ENCODE measurements around the gene MR1. TPM values are rescaled to one million over a fixed set of nuclear protein-coding genes. Genes with fewer than 3 reads are reported as not detected.
A peak's percentile ranks its signal among the peaks of the same experiment; 100 is the strongest.

MR1 gene
- total RNA-seq, 1 donor from 2014 or later: 0.99 TPM

DNA sequence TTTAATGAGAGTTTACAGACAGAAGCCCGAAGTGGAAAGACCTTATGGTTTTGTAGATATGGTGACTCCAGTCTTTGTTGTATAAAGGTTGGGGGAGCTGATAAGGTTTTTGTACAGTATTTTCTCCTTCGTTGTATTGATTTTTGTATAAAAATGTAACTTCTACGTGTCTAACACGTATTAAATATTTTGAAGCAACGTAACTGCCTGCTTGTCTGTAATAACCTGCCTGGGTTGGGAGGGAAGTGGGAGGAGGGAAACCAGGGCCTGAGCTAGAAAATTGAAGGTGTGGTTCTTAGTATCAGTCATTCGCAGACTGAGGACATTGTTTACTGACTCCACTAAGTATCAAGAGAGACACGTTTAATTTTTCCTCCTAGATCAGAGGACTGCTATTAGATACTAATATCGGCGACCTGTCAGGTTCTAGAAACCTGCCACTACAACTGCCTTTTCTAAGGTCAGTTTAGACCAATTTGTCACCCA, 56.9 kb downstream of the MR1 start:
- H3K4me3 Mint-ChIP-seq: peak overlapping the region; percentile 99
- peaks cover 17% of the 10 kb centered on the region for H3K27me3 Mint-ChIP-seq
- TF ChIP-seq, protein P1, sequence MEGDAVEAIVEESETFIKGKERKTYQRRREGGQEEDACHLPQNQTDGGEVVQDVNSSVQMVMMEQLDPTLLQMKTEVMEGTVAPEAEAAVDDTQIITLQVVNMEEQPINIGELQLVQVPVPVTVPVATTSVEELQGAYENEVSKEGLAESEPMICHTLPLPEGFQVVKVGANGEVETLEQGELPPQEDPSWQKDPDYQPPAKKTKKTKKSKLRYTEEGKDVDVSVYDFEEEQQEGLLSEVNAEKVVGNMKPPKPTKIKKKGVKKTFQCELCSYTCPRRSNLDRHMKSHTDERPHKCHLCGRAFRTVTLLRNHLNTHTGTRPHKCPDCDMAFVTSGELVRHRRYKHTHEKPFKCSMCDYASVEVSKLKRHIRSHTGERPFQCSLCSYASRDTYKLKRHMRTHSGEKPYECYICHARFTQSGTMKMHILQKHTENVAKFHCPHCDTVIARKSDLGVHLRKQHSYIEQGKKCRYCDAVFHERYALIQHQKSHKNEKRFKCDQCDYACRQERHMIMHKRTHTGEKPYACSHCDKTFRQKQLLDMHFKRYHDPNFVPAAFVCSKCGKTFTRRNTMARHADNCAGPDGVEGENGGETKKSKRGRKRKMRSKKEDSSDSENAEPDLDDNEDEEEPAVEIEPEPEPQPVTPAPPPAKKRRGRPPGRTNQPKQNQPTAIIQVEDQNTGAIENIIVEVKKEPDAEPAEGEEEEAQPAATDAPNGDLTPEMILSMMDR (conservative IDR thresholded peaks at IDR 0.05): no peak
- H3K9me3 Mint-ChIP-seq: no peaks in the 10 kb centered on the region
- peak overlapping the region; percentile 98 for H3K27ac Mint-ChIP-seq
- peaks cover 39% of the 10 kb centered on the region for H3K4me1 Mint-ChIP-seq (ENCODE audit: unreplicated experiment)
- H3K36me3 Mint-ChIP-seq: peaks cover 13% of the 10 kb centered on the region
- DNase-seq (ENCODE audit: extremely low spot score, unreplicated experiment): no peak

GRCh38 chr1:181091309-181092040, 57.7 kb downstream of the MR1 start:
- H3K4me3 Mint-ChIP-seq: peak overlapping the region; percentile 99
- peaks cover 13% of the 10 kb centered on the region for H3K36me3 Mint-ChIP-seq
- peaks cover 47% of the 10 kb centered on the region for H3K4me1 Mint-ChIP-seq (ENCODE audit: unreplicated experiment)
- TF ChIP-seq, protein P1 (conservative IDR thresholded peaks at IDR 0.05): no peak
- H3K27ac Mint-ChIP-seq: peak overlapping the region; percentile 98
- no peaks in the 10 kb centered on the region for H3K9me3 Mint-ChIP-seq
- peaks cover 12% of the 10 kb centered on the region for H3K27me3 Mint-ChIP-seq
- DNase-seq (ENCODE audit: extremely low spot score, unreplicated experiment): no peak

- H3K4me1 Mint-ChIP-seq (ENCODE audit: unreplicated experiment): peaks cover 51% of the 10 kb centered on the region
Measured at GRCh38 chr1:181092056-181092455, 58.3 kb downstream of the MR1 start.

DNA sequence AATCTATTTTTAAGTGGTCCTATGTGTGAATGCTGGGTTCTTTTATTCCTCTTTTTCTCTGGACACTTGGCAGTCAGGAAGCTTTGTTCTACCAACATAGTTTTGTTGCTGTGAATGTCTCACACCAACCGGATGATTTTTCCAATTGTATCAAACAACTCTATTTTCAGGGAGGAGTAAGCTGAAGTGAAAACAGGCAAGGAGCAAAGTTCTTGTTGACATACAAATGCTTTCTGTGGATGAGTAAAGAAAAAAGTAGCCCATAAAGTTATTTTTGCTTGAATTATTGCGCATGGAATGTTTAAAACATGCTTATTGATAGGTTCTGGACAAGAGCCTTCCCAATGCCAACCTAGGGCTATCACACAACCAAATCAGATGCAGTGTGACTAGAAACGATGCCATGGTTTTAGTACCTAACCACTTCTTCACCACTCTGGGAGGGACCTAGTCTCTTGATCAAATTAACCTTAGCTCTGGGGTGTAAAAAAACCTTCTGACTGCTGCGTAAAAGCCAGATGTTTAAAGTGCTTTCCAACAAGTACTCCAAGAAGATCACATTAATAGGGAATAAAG, 59.2 kb downstream of the MR1 start:
- H3K36me3 Mint-ChIP-seq: peaks cover 13% of the 10 kb centered on the region
- peak overlapping the region; percentile 53 for H3K4me3 Mint-ChIP-seq
- DNase-seq (ENCODE audit: extremely low spot score, unreplicated experiment): no peak
- no peaks in the 10 kb centered on the region for H3K9me3 Mint-ChIP-seq
- TF ChIP-seq, protein P1 (conservative IDR thresholded peaks at IDR 0.05): no peak
- peaks cover 12% of the 10 kb centered on the region for H3K27me3 Mint-ChIP-seq
- H3K4me1 Mint-ChIP-seq (ENCODE audit: unreplicated experiment): peaks cover 55% of the 10 kb centered on the region
- H3K27ac Mint-ChIP-seq: no peak overlapping the region

More at GRCh38 chr1:181092056-181092455, 58.3 kb downstream of the MR1 start:
- DNase-seq (ENCODE audit: extremely low spot score, unreplicated experiment): no peak
- TF ChIP-seq, protein P1 (conservative IDR thresholded peaks at IDR 0.05): no peak
- Mint-ChIP-seq H3K27ac (no peak overlapping the region), H3K27me3 (peaks cover 12% of the 10 kb centered on the region), H3K9me3 (no peaks in the 10 kb centered on the region), H3K36me3 (peaks cover 13% of the 10 kb centered on the region), H3K4me3 (peak overlapping the region; percentile 99)

DNA sequence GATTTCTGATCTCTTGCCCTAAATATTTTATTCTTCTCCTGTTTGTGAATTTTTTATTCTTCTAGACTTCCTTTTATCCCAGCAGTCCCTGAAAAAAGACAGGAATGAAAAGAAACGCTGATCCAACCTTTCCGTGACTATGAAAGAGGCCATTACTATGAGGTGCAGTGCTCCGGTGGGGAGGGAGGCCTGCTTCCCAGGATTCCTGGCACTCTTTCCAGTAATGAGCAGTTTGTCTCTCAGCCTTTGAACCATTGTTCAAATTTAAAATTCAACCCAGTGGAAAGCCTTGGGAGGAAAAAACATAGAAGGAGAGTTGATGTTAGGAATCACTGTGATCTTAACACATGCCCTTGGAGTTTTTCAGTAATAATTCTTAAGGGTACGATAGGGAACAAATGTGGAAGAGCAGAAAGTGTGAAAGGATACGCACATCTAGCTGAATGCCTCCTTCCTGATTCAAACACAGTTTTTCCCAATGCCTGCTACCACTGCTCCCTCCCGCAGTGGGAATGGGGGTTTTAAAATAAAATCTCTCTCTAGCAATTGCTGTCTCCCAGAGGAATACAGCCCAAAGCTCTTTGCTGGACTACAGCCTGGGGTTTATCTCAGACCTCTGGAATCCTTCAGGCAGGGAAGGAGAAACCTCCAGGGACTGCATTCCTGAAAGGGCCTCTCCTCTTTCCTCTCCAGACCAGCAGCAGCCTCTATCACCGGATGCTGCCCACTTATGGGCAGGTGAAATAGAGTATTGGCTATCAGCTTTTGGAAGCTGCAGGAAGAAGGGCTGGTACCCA, 60.8 kb downstream of the MR1 start:
- Mint-ChIP-seq H3K27ac (peak overlapping the region; percentile 65), H3K9me3 (no peaks in the 10 kb centered on the region), H3K4me3 (peak overlapping the region; percentile 29), H3K27me3 (peaks cover 11% of the 10 kb centered on the region), H3K36me3 (peaks cover 13% of the 10 kb centered on the region), H3K4me1 (ENCODE audit: unreplicated experiment) (peaks cover 64% of the 10 kb centered on the region)
- TF ChIP-seq, protein P1 (conservative IDR thresholded peaks at IDR 0.05): no peak
- DNase-seq (ENCODE audit: extremely low spot score, unreplicated experiment): no peak
